GM18498 (cell line): ENCODE results near the gene TSEN34.
"Not testable (repeated sequence)": the region's sequence is repeated elsewhere in the genome, so short reads cannot be mapped to it uniquely, and the experiment has no call there.

Experiments
- ATAC-seq: cut with Tn5 transposase; IDR thresholded peaks from one replicate; pipeline ENCODE4 v1.9.1; 2021; ENCODE audit warnings: mild to moderate bottlenecking, moderate library complexity; ENCODE audit not compliant: unreplicated experiment

The TSEN34 gene

DNA sequence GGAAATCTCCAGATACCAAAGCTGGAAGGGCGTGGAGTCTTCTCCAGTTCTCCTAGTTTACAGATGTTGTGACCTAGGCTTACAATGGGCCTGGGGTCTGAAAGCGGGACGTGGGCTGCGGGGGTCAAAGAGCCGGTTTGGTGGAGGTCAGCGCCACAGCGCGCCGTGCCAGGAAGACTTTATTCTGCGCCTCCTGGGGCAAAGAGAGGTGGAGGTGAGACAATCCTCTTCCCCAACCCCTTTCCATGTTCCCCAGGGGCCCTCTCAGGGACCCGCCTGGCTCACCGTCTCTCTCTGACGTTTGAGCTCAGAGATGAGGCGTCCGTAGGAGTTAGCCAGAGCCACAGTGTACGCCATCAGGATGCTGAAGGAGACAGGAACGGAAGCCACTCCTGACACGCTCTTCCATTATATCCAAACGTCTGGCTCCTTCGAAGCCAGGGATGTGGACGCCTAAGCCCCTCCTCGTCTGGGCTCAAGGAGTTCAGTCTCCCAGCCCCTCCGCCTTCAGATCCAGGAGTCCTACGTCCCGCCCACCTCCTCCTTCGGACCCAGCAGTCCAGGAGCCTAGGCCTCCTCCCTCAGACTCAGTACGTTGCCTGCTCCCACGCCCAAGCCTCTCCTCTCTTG is 30.8 kb upstream of the TSEN34 start:
- ATAC-seq, result peak; percentile 4

GRCh38 chr19:54160854-54161253 is 30.3 kb upstream of the TSEN34 start:
- ATAC-seq, result no peak

DNA sequence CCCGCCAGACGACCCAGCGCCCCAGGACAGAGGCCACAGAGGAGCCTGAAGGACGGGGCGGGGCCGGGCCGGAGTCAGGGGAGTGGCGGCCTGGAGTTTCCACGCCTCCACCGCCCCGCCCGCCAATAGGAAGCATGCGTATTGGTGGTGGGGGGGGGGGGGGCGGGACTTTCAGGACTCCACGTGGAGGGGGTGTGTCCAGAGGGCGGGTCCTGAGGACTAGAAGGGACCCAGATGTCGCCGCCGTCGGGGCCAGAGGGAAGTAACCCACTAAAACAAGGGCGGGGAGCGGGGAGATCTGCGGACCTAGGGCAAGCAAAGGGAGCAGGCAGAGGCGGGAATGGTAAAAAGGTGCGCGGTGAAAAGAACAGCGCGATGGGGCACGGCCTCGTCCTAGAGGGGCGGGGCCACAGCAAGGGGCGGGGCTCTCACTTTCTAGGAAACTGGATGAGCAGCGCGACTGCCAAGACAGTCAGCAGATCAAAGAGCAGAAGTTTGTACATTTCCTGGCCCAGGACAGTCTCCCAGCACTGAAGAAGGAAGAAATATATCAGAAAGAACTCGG is 28.8 kb upstream of the TSEN34 start:
- ATAC-seq, result no peak

DNA sequence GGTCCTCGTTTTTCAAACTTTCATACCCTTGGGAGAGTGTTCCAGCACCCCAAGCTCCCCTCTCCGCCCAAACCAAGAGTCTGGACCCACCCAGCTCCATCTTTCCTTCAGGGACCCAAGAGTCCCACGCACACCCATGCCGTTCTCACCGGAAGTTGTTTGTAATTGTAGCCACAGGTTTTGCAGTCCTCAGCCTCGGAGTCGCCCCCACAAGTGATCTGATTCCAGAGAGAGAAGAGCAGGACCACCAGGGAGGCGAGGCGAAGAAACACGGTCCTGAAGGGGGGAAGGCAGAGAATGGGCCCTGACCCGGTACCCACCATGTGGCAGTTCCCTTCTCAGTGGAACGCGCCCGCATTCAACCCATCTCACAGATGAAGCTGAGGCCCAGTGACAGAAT is 28.2 kb upstream of the TSEN34 start:
- ATAC-seq, result no peak

- ATAC-seq, result no peak
These were observed 26.6 kb upstream of the TSEN34 start for GRCh38 chr19:54164369-54165068.

DNA sequence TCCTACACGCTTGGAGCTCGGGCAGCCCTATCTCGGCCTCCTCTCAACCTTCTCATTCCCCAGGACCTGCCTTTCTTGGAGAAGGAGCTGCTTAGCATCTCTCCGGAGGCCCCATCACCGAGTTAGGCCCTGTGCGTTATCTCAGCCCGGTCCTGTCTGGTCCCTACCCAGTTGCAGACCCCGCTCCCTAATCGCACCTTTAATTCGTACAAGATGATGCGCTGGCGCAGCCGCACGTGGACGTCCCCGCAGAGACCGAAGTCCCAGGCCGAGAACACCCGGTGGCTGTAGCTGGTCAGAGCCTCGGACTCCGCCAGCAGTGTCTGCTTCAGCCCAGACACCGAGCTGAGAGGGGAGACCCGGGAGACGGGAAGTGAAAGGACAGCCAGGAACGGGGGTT is 25.9 kb upstream of the TSEN34 start:
- ATAC-seq, result no peak

DNA sequence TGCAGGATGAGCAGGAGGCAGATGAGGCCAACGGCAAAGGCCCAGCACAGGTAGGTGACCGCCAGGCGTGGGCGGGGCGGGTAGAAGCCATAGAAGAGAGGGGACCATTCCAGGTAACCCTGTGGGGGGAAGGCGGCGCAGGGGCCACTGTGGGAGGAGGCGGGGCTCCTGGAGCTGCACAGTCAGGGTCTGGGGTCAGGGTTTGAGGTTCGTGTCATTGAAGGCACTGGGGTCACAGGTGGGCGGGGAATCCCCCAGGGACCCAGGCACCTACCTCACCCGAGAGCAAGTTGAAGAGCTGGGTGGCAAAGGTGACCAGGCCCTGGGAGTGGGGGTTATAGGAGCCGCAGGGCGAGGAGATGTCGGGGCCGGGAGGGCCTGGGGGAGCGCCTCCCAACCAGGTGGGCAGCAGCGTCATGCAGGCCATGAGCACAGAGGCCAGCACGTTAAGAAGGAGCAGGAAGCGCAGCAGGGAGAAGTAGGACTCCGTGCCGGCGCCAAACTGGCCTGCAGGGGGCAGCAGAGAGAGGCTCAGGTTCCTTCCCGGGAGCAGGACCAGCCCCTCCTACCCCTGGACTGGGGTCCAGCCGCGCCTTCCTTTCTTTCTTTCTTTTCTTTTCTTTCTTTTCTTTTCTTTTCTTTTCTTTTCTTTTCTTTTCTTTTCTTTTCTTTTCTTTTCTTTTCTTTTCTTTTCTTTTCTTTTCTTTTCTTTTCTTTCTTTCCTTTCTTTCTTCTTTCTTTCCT is 22.8 kb upstream of the TSEN34 start:
- no peak for ATAC-seq

- ATAC-seq, result no peak
These were observed 21.9 kb upstream of the TSEN34 start for GRCh38 chr19:54169149-54169740.

GRCh38 chr19:54171736-54172431 is 19.2 kb upstream of the TSEN34 start:
- not testable (repeated sequence) for ATAC-seq

DNA sequence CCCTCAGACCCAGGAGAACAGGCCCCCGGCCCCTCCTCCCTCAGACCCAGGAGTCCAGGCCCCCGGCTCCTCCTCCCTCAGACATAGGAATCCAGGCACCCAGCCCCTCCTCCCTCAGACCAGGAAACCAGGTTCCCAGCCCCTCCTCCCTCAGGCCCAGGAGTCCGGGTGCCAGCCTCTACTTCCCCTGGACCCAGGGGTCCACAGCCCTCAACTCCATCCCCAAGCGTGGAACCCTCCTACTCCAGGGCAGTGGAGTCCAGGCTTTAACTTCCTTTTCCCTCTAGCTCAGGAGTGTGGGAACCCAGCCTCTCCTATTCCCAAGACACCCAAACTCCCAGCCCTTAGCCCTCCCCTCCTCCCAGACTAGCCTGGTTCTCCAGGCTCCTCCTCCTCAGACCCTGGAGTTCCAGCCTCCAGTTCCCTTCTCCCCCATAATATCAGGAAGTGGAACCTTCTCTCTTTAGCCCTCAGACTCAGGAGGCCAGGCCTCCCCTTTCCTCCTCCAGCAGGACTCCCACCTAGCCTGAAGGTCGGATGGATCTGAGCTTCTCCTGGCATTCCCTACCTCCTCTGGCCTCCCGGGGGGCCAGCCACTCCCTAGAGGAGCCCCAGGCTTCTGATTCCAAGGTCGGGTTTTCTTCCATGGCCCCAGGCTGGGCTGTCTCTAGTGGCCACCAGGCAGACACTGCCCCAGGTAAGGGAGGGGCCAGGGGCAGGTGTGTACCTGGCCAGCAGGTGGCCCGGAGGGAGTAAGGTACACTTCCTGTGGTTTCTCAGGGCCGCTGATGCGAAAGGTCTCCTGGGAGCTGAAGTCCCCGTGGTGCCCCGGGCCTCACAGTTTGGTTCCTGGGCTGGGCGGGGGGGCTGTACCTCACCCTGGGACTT is 18.4 kb upstream of the TSEN34 start, which contains the start of gene TMC4:
Gene TMC4, minus strand, starts transcription at position 690 of the 888 bp plus-strand sequence. Its CDS starts 43 bp downstream, at position 647.
- ATAC-seq, result no peak

GRCh38 chr19:54173359-54173699 is 17.8 kb upstream of the TSEN34 start:
- ATAC-seq, result no peak

- ATAC-seq, result no peak
These were observed 16.9 kb upstream of the TSEN34 start for GRCh38 chr19:54173951-54174834.

DNA sequence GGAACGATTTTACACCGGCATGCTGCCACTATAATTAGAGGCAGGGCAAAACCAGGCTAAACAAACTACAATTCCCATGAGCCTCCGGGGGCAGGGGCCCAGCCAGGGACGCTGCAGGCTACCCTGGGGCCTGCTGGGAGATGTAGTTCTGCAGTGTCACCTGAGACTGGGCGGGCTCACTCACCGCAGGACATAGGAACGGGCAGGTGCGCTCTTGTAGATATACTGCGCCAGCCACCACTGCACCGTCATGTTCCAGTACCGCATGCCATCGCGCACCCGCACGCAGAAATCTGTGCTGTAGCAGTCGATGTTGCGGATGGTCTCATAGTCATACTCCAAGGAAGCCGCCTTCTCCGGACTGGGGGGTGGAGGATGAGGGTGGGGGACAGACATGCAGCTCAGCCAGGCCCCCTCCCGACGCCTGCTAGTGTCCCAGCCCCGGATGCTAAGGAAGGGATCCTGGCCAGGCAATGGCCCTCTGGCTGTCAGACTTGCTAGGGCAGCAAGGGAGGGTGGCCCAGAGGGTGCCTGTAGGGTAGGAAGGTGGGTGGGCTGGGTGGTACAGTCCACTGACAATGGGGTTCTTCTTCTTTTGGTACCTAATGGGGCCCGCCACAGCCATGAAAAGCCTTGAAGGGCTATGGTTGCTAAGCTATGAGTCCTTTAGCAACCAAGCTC is 12.4 kb upstream of the TSEN34 start:
- ATAC-seq, result no peak

DNA sequence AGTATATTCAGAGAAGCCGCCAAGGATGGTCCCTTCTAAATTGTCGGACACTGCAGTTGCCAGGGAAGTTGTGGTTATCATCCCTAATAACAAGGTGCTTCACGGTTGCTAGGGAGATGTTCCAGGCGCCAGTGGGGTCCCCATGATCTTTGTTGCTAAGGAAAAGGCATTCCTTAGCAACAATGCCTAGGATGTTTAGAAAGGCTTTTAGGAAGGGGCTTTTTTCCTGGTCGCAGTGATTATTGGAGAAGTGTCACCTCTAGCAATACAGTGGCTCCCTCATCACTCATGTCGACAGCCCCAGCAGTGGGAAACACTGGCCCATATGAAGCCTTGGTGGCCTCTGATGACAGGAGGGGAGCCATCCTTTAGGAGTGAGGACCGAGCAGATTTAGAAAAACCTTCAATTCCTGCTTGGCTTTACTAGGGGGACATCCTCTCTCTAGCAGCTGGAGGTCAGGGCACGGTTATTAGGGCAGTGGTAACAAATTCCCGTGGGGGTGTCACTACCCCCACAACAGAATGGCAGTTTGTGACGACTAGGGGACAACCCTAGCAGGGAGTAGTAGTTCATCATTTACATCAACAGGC is 11.8 kb upstream of the TSEN34 start:
- ATAC-seq, result no peak

- no peak for ATAC-seq
These were observed 11.1 kb upstream of the TSEN34 start for GRCh38 chr19:54179921-54180461.

DNA sequence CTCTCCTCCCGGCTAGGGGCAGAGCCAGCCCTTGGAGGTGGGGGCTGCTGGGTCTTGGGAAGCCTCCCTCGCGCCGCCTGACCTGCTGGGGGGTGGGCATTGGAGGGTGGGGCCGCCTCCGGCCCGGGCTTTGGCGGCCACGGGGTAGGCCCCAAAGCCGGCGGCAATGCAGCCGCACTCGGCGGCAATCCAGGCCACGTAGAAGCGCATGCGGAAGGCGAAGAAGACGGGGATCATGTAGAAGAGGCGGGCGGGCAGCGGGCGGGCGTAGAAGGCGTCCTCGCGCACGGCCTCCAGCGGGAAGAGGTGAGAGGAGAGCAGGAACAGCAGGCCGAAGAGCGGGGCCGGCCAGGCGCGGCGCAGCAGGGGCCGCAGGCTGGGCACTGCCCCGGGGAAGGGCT is 10.4 kb upstream of the TSEN34 start:
- ATAC-seq, result no peak

- ATAC-seq, result not testable (repeated sequence)
These were observed 9.2 kb upstream of the TSEN34 start for GRCh38 chr19:54181894-54182293.
